Left ventricle myocardium inferior (tissue), 1 donor: ENCODE data around the gene TMEM30A. TPM values are rescaled to one million over a fixed set of nuclear protein-coding genes. Genes with fewer than 3 reads are reported as not detected.
A peak's percentile ranks its signal among the peaks of the same experiment; 100 is the strongest.

Source experiments
- DNase-seq: peaks from one replicate; pipeline ENCODE4 v3.0.0-alpha.2; 2020
- H3K27ac ChIP-seq: fragments of 200-600 bp; replicated peaks from 2 replicates; pipeline ENCODE4 v1.8.0; 2021
- H3K27me3 ChIP-seq: fragments of 200-600 bp; 2 replicates; pipeline ENCODE4 v1.8.0; 2021; ENCODE audit warnings: low read depth
- H3K36me3 ChIP-seq: fragments of 200-600 bp; 2 replicates; pipeline ENCODE4 v1.8.0; 2021
- H3K4me1 ChIP-seq: fragments of 200-600 bp; 2 replicates; pipeline ENCODE4 v1.8.0; 2021
- H3K4me3 ChIP-seq: fragments of 200-600 bp; 2 replicates; pipeline ENCODE4 v1.8.0; 2021; ENCODE audit warnings: mild to moderate bottlenecking, moderate library complexity
- H3K9me3 ChIP-seq: fragments of 200-600 bp; replicated peaks from 2 replicates; pipeline ENCODE4 v1.8.0; 2021
- CTCF ChIP-seq: fragments of 200-600 bp; IDR thresholded peaks from 2 replicates; pipeline ENCODE4 v1.8.0; 2021; ENCODE audit warnings: antibody characterized with exemption, mild to moderate bottlenecking, borderline replicate concordance
- intact Hi-C: fragments of 100-400 bp; cut with micrococcal nuclease; formaldehyde crosslinking; loops from one replicate; pipeline ENCODE4 v1.11.0; 2022
- long read RNA-seq: library from polyadenylated mRNA; unstranded; transcript quantifications from one replicate; pipeline ENCODE4 v2.0.0, GENCODE V29; 2021
- total RNA-seq: library from RNA; stranded (reverse); fragmentation: NEBNext Ultra II Directional; extraction: Animal tissue kit (Norgen Biotek cat#: 25700); gene quantifications from one replicate; pipeline ENCODE4 v1.2.1, GENCODE V29; 2021
- donor health status: DM: no; HTN: yes; CAD: no; lungs with severe emphysema.

The TMEM30A gene
- 52.3 TPM for total RNA-seq
- long read RNA-seq, full-length matches to known transcripts: 107 of 114 reads
- long read RNA-seq, partial matches to known transcripts: 3 of 114 reads
- long read RNA-seq, other reads (novel, unspliced or antisense): 4 of 114 reads

GRCh38 chr6:75284632-75285282 is at the start of gene TMEM30A:
Gene TMEM30A, minus strand, starts transcription at chr6:75284792. Its CDS starts 154 bp downstream, at chr6:75284638.
- H3K4me3 ChIP-seq: peak within 1 kb of the TSS; percentile 92
- no peaks in the 10 kb centered on the region for H3K27me3 ChIP-seq
- H3K4me1 ChIP-seq: peaks cover 63% of the 10 kb centered on the region
- TF ChIP-seq CTCF: no peak
- peaks cover 6% of the 10 kb centered on the region for H3K36me3 ChIP-seq
- no peaks in the 10 kb centered on the region for H3K9me3 ChIP-seq
- H3K27ac ChIP-seq: peak within 1 kb of the TSS; percentile 92
- DNase-seq: peak; percentile 96
- intact Hi-C loops: no loop called here

GRCh38 chr6:75333676-75334200 is 49.1 kb upstream of the TMEM30A start:
- Histone ChIP-seq H3K27me3 (no peaks in the 10 kb centered on the region), H3K36me3 (peaks cover 16% of the 10 kb centered on the region), H3K4me1 (peaks cover 54% of the 10 kb centered on the region), H3K27ac (peak overlapping the region; percentile 69), H3K9me3 (no peaks in the 10 kb centered on the region), H3K4me3 (peak overlapping the region; percentile 25)
- no peak for DNase-seq
- intact Hi-C loops: no loop called here
- no peak for TF ChIP-seq CTCF

- H3K27ac ChIP-seq: no peak overlapping the region
- no peak overlapping the region for H3K4me3 ChIP-seq
- peaks cover 34% of the 10 kb centered on the region for H3K4me1 ChIP-seq
- H3K9me3 ChIP-seq: no peaks in the 10 kb centered on the region
- H3K27me3 ChIP-seq: no peaks in the 10 kb centered on the region
- intact Hi-C loops: no loop called here
- no peak for DNase-seq
- TF ChIP-seq CTCF: no peak
- peaks cover 3% of the 10 kb centered on the region for H3K36me3 ChIP-seq
These were observed 46.6 kb upstream of the TMEM30A start for GRCh38 chr6:75331151-75331550.

- no peak overlapping the region for H3K27ac ChIP-seq
- no peak for TF ChIP-seq CTCF
- peaks cover 3% of the 10 kb centered on the region for H3K36me3 ChIP-seq
- no peaks in the 10 kb centered on the region for H3K27me3 ChIP-seq
- no peaks in the 10 kb centered on the region for H3K9me3 ChIP-seq
- H3K4me1 ChIP-seq: peaks cover 19% of the 10 kb centered on the region
- H3K4me3 ChIP-seq: no peak overlapping the region
- intact Hi-C loops: no loop called here
- no peak for DNase-seq
These were observed 45.1 kb upstream of the TMEM30A start for GRCh38 chr6:75329703-75330102.

GRCh38 chr6:75327807-75328206 is 43.2 kb upstream of the TMEM30A start:
- DNase-seq: no peak
- intact Hi-C loops: no loop called here
- Histone ChIP-seq H3K4me3 (no peak overlapping the region), H3K27ac (no peak overlapping the region), H3K9me3 (no peaks in the 10 kb centered on the region), H3K27me3 (no peaks in the 10 kb centered on the region), H3K4me1 (peaks cover 6% of the 10 kb centered on the region), H3K36me3 (peaks cover 3% of the 10 kb centered on the region)
- TF ChIP-seq CTCF: no peak
